Measurements from ENCODE around the gene CHN2. TPM values are rescaled to one million over a fixed set of nuclear protein-coding genes. Genes with fewer than 3 reads are reported as not detected.

Gene CHN2
- total RNA-seq, 1 experiment from 2014 or later, result 2.1 TPM

- H3K4me2 ChIP-seq (ENCODE audit: low read length), result no peak overlapping the region
- CTCF ChIA-PET, result no interaction called here
Measured at GRCh38 chr7:29256693-29257002, 62.1 kb downstream of the CHN2 start.

DNA sequence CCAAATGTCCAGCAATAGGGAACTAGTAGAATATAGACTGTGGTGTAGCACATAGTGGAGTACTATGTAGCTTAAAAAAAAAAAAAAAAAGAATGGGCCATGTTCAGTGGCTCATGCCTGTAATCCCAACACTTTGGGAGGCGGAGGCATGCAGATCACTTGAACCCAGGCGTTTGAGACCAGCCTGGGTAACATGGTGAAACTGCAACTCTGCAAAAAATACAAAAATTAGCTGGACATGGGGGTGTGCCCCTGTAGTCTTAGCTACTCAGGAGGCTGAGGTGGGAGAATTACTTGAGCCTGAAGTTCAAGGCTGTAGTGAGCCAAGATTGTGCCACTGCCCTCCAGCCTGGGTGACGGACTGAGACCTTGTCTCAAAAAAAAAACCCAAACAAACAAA, 64.4 kb downstream of the CHN2 start:
- RAD21 ChIA-PET (ENCODE audit: low non-redundant PET in 1 of 2, low total read pairs in 2 of 2, uncharacterized antibody in 2 of 2, unreplicated experiment in 2 of 2), result no interaction called here

More at GRCh38 chr7:29256693-29257002, 62.1 kb downstream of the CHN2 start:
- intact Hi-C loops (cut with micrococcal nuclease), result no loop called here
- Histone ChIP-seq H3K27ac (ENCODE audit: low read depth, low read length) (no peak overlapping the region), H3K4me3 (replicated peaks in 1 of 2; ENCODE audit: low read depth in 1 of 2, low read length in 2 of 2) (no peak overlapping the region), H3K36me3 (ENCODE audit: control insufficient read depth in 1 of 2, insufficient read depth in 2 of 2, low read length in 2 of 2) (no peaks in the 10 kb centered on the region), H3K79me2 (ENCODE audit: insufficient read depth, low read length) (no peaks in the 10 kb centered on the region), H4K20me1 (ENCODE audit: insufficient read depth) (no peaks in the 10 kb centered on the region), H2AFZ (ENCODE audit: low read depth, low read length, poor library complexity, severe bottlenecking) (no peak overlapping the region), H3K27me3 (ENCODE audit: insufficient read depth, low read length) (peaks cover 4% of the 10 kb centered on the region; the same call in 1 of the 2 replicates), H3K9me2 (ENCODE audit: insufficient read depth) (no peaks in the 10 kb centered on the region), H3K4me1 (ENCODE audit: control insufficient read depth in 1 of 2, insufficient read depth in 2 of 2, low read length in 2 of 2) (peaks cover 0 to 10% of the 10 kb centered on the region in 2 experiments; a peak in 2 of 4 replicates), H3K9me3 (ENCODE audit: control insufficient read depth in 1 of 2, insufficient read depth in 1 of 2, low read depth in 1 of 2, low read length in 2 of 2) (no peaks in the 10 kb centered on the region), H3K9ac (ENCODE audit: low read length) (no peak overlapping the region)
- DNase-seq (ENCODE audit: low read depth, low spot score) (no peak), ATAC-seq (no peak)
- POLR2A ChIA-PET, result no interaction called here
- TF ChIP-seq, protein P1, sequence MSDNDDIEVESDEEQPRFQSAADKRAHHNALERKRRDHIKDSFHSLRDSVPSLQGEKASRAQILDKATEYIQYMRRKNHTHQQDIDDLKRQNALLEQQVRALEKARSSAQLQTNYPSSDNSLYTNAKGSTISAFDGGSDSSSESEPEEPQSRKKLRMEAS (IDR thresholded peaks at IDR 0.05), result no peak
- TF ChIP-seq CEBPB (IDR thresholded peaks at IDR 0.05; ENCODE audit: low read depth), result no peak
- TF ChIP-seq FOSL1 (IDR thresholded peaks at IDR 0.05; ENCODE audit: low read depth), result no peak
- TF ChIP-seq POLR2A (IDR thresholded peaks at IDR 0.05; ENCODE audit: borderline replicate concordance, extremely low read depth, insufficient read depth, insufficient read length), result no peak
- no peak for TF ChIP-seq TCF7L2 (IDR thresholded peaks at IDR 0.05; ENCODE audit: borderline replicate concordance, extremely low read depth, insufficient read depth, insufficient read length)
- TF ChIP-seq SP1 (IDR thresholded peaks at IDR 0.05; ENCODE audit: low read depth), result no peak
- no peak for TF ChIP-seq ATF3 (IDR thresholded peaks at IDR 0.05)
- RAD21 ChIA-PET (ENCODE audit: low non-redundant PET in 1 of 2, low total read pairs in 2 of 2, uncharacterized antibody in 2 of 2, unreplicated experiment in 2 of 2), result no interaction called here
- BruUV-seq (replicated peaks), result no TSS peak

More for the DNA sequence above, 64.4 kb downstream of the CHN2 start:
- H3K36me3 ChIP-seq (ENCODE audit: control insufficient read depth in 1 of 2, insufficient read depth in 2 of 2, low read length in 2 of 2), result no peaks in the 10 kb centered on the region
- ChIA-PET POLR2A (no interaction called here), CTCF (interaction anchor here (0.7 kb wide), 1 partner anchor 397 kb away, joined by 3 read pairs; no protein-coding TSS in a partner anchor)
- ATAC-seq (no peak), DNase-seq (ENCODE audit: low read depth, low spot score) (no peak)
- H3K9me2 ChIP-seq (ENCODE audit: insufficient read depth), result no peaks in the 10 kb centered on the region
- TF ChIP-seq CEBPB (IDR thresholded peaks at IDR 0.05; ENCODE audit: low read depth) (no peak), EGR1 (IDR thresholded peaks at IDR 0.05; ENCODE audit: low read depth) (no peak), YY1 (IDR thresholded peaks at IDR 0.05; ENCODE audit: extremely low read depth, insufficient replicate concordance, low read depth, low read length) (no peak), POLR2AphosphoS5 (IDR thresholded peaks at IDR 0.05; ENCODE audit: low read depth, low read length) (no peak)
- TF ChIP-seq, protein P2, sequence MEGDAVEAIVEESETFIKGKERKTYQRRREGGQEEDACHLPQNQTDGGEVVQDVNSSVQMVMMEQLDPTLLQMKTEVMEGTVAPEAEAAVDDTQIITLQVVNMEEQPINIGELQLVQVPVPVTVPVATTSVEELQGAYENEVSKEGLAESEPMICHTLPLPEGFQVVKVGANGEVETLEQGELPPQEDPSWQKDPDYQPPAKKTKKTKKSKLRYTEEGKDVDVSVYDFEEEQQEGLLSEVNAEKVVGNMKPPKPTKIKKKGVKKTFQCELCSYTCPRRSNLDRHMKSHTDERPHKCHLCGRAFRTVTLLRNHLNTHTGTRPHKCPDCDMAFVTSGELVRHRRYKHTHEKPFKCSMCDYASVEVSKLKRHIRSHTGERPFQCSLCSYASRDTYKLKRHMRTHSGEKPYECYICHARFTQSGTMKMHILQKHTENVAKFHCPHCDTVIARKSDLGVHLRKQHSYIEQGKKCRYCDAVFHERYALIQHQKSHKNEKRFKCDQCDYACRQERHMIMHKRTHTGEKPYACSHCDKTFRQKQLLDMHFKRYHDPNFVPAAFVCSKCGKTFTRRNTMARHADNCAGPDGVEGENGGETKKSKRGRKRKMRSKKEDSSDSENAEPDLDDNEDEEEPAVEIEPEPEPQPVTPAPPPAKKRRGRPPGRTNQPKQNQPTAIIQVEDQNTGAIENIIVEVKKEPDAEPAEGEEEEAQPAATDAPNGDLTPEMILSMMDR (IDR thresholded peaks at IDR 0.05 in 2 of 3, conservative IDR thresholded peaks at IDR 0.05 in 1 of 3; ENCODE audit: borderline replicate concordance in 1 of 3, insufficient read depth in 1 of 3, low read depth in 2 of 3, low read length in 2 of 3), result no peak
- H3K4me3 ChIP-seq (replicated peaks in 1 of 2; ENCODE audit: low read depth in 1 of 2, low read length in 2 of 2), result no peak overlapping the region
- H3K9ac ChIP-seq (ENCODE audit: low read length), result no peak overlapping the region
- H2AFZ ChIP-seq (ENCODE audit: low read depth, low read length, poor library complexity, severe bottlenecking), result no peak overlapping the region
- no TSS peak for BruUV-seq (replicated peaks)
- no peaks in the 10 kb centered on the region for H3K9me3 ChIP-seq (ENCODE audit: control insufficient read depth in 1 of 2, insufficient read depth in 1 of 2, low read depth in 1 of 2, low read length in 2 of 2)
- intact Hi-C loops (cut with micrococcal nuclease), result no loop called here
- no peaks in the 10 kb centered on the region for H4K20me1 ChIP-seq (ENCODE audit: insufficient read depth)
- no peak overlapping the region for H3K4me2 ChIP-seq (ENCODE audit: low read length)
- no peak overlapping the region for H3K27ac ChIP-seq (ENCODE audit: low read depth, low read length)
- H3K4me1 ChIP-seq (ENCODE audit: control insufficient read depth in 1 of 2, insufficient read depth in 2 of 2, low read length in 2 of 2), result peaks cover 0 to 10% of the 10 kb centered on the region in 2 experiments; a peak in 2 of 4 replicates
- H3K79me2 ChIP-seq (ENCODE audit: insufficient read depth, low read length), result no peaks in the 10 kb centered on the region
- peaks cover 4% of the 10 kb centered on the region; the same call in 1 of the 2 replicates for H3K27me3 ChIP-seq (ENCODE audit: insufficient read depth, low read length)

Measured in HCT116 (cell line).